HG02610 (cell line): ENCODE measurements around the gene SERTAD3.
A peak's percentile ranks its signal among the peaks of the same experiment; 100 is the strongest.
"Not testable (repeated sequence)": the region's sequence is repeated elsewhere in the genome, so short reads cannot be mapped to it uniquely, and the experiment has no call there.

ENCODE experiments used
- ATAC-seq: cut with Tn5 transposase; IDR thresholded peaks from one replicate; pipeline ENCODE4 v1.9.1; 2021; ENCODE audit warnings: mild to moderate bottlenecking, moderate library complexity; ENCODE audit not compliant: unreplicated experiment

Gene SERTAD3

GRCh38 chr19:40444000-40444824 is at the start of gene SERTAD3:
Gene SERTAD3 (minus strand): TSS chr19:40444335. CDS start chr19:40442080, 2,255 bp downstream.
- peak; percentile 62 for ATAC-seq

- ATAC-seq = no peak
These were observed 49.6 kb upstream of the SERTAD3 start for GRCh38 chr19:40493778-40494177.

GRCh38 chr19:40492274-40492673 is 48.1 kb upstream of the SERTAD3 start:
- no peak for ATAC-seq

GRCh38 chr19:40489882-40490230 is 45.7 kb upstream of the SERTAD3 start:
- no peak for ATAC-seq

- ATAC-seq = no peak
These were observed 41.9 kb upstream of the SERTAD3 start for GRCh38 chr19:40486017-40486416.

GRCh38 chr19:40475878-40476644 is 31.9 kb upstream of the SERTAD3 start:
- ATAC-seq = not testable (repeated sequence)

- no peak for ATAC-seq
These were observed 30.6 kb upstream of the SERTAD3 start for GRCh38 chr19:40474737-40475136.

GRCh38 chr19:40472516-40472915 is 28.4 kb upstream of the SERTAD3 start:
- no peak for ATAC-seq

- no peak for ATAC-seq
These were observed 27.0 kb upstream of the SERTAD3 start for GRCh38 chr19:40471111-40471510.

- ATAC-seq = no peak
These were observed 24.9 kb upstream of the SERTAD3 start for GRCh38 chr19:40469011-40469410.

- ATAC-seq = no peak
These were observed 23.0 kb upstream of the SERTAD3 start, which contains the start of gene SPTBN4 for GRCh38 chr19:40466985-40467734. Gene SPTBN4 (plus strand): TSS chr19:40467001. CDS start chr19:40472622, 5,621 bp downstream.

GRCh38 chr19:40466219-40466984 is 22.3 kb upstream of the SERTAD3 start:
- ATAC-seq = peak; percentile 18

- ATAC-seq = peak; percentile 90
These were observed 21.6 kb upstream of the SERTAD3 start, which contains the start of gene BLVRB for GRCh38 chr19:40465557-40466218. Gene BLVRB (minus strand): TSS chr19:40465745. CDS start chr19:40465688, 57 bp downstream.

- no peak for ATAC-seq
These were observed 21.0 kb upstream of the SERTAD3 start for GRCh38 chr19:40465025-40465556.

GRCh38 chr19:40464059-40465024 is 20.2 kb upstream of the SERTAD3 start:
- ATAC-seq = no peak

GRCh38 chr19:40463587-40464037 is 19.5 kb upstream of the SERTAD3 start:
- not testable (repeated sequence) for ATAC-seq

GRCh38 chr19:40461669-40462221 is 17.6 kb upstream of the SERTAD3 start:
- no peak for ATAC-seq

- no peak for ATAC-seq
These were observed 16.1 kb upstream of the SERTAD3 start for GRCh38 chr19:40460185-40460584.
